Adrenal gland (tissue), 5 donors: Measurements from ENCODE around the gene SLMAP.

Experiments used
- POLR2A ChIP-seq, 2 donors: fragments of 450-650 bp; IDR thresholded peaks; one replicate each; pipeline ENCODE4 v1.6.1; 2017; ENCODE audit warnings: antibody characterized with exemption in 2 of 2, mild to moderate bottlenecking in 2 of 2, moderate library complexity in 1 of 2
- TF ChIP-seq, protein P1 (sequence below), 6 experiments: fragments of 450-650 bp in 4 of 6; fragments of 200-600 bp in 2 of 6; sonication (generic) in 1 of 6; IDR thresholded peaks; 1 replicate in 5 of 6; 2 replicates in 1 of 6; pipeline versions ENCODE4 v1.5.1 to v1.8.0; 2016 to 2021; ENCODE audit warnings: antibody characterized with exemption in 6 of 6, mild to moderate bottlenecking in 2 of 6, moderate library complexity in 1 of 6
- donor health status: DM: no; HTN: no; CAD: no.

GRCh38 chr3:57793737-57794187, 37.7 kb downstream of the SLMAP start:
- no peak for TF ChIP-seq POLR2A (IDR thresholded peaks at IDR 0.05)
- TF ChIP-seq, protein P1, sequence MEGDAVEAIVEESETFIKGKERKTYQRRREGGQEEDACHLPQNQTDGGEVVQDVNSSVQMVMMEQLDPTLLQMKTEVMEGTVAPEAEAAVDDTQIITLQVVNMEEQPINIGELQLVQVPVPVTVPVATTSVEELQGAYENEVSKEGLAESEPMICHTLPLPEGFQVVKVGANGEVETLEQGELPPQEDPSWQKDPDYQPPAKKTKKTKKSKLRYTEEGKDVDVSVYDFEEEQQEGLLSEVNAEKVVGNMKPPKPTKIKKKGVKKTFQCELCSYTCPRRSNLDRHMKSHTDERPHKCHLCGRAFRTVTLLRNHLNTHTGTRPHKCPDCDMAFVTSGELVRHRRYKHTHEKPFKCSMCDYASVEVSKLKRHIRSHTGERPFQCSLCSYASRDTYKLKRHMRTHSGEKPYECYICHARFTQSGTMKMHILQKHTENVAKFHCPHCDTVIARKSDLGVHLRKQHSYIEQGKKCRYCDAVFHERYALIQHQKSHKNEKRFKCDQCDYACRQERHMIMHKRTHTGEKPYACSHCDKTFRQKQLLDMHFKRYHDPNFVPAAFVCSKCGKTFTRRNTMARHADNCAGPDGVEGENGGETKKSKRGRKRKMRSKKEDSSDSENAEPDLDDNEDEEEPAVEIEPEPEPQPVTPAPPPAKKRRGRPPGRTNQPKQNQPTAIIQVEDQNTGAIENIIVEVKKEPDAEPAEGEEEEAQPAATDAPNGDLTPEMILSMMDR (IDR thresholded peaks at IDR 0.05) = no peak
